Measurements from ENCODE around the gene ATP6V0C. TPM values are rescaled to one million over a fixed set of nuclear protein-coding genes. Genes with fewer than 3 reads are reported as not detected.

Gene ATP6V0C
- total and polyA plus RNA-seq, 2 of the 8 experiments (the other 6 are each of a cell fraction or from before 2014, with no cell fraction given) = 125 to 176 TPM

- TF ChIP-seq CHD7 (IDR thresholded peaks at IDR 0.05; ENCODE audit: insufficient replicate concordance, low read length) (no peak), CBX5 (IDR thresholded peaks at IDR 0.05; ENCODE audit: low read depth, low read length) (no peak), SRF (IDR thresholded peaks at IDR 0.05; ENCODE audit: low read depth, low read length) (no peak)
Measured at GRCh38 chr16:2473446-2473926, 40.3 kb upstream of the ATP6V0C start (continued).

All from H1 (cell line).